Measurements from ENCODE around the gene ULK4.

ULK4 gene

DNA sequence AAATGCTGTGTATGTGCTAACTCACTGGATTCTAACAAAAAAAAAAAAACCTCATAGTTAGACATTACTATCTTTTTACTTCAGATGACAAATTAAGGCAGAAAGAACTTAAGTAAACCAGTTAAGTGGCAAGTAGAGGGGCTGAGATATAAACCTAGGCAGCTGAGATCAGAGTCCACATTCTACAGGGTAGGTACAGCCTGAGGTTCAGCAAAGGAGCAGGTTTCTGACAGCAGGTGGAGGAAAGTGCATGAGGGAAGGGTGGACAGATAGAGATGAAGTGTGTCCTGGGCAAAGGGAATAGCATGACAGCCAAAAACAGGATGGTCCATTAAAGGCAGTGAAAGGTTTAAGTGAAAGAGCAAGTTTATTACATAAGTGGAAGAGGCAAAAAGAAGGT, 329.2 kb downstream of the ULK4 start (continued):
- TF ChIP-seq, protein P1, sequence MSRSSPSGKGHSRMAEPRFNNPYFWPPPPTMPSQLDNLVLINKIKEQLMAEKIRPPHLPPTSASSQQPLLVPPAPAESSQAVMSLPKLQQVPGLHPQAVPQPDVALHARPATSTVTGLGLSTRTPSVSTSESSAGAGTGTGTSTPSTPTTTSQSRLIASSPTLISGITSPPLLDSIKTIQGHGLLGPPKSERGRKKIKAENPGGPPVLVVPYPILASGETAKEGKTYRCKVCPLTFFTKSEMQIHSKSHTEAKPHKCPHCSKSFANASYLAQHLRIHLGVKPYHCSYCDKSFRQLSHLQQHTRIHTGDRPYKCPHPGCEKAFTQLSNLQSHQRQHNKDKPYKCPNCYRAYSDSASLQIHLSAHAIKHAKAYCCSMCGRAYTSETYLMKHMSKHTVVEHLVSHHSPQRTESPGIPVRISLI (tag by site-specific recombination; IDR thresholded peaks at IDR 0.05): no peak
- TF ChIP-seq ZNF2 (tag by site-specific recombination; IDR thresholded peaks at IDR 0.05): no peak

DNA sequence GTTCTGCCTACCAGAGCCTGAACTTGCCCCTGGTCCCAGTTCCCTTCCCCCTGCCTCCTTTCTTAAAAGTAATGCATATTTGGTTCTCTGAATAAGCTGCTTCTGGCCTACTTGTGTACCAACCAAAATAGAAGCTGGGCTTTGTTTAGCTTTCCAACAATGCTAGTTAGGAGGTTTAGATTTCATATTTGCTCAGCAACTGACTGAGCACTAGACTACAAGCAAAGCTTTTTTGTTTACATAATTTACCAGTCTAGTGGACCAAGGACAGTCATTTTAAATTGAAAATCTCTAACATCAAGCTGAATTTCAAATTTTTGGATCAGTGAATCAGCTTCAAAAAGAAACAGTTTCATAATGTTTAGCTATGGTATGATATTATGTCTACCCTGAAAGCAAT, 331.2 kb downstream of the ULK4 start:
- no peak overlapping the region for H3K27ac ChIP-seq (ENCODE audit: extremely low read depth, low read depth, low read length)
- no peaks in the 10 kb centered on the region for H3K36me3 ChIP-seq (ENCODE audit: control insufficient read depth in 2 of 2, insufficient read depth in 1 of 2, low read length in 2 of 2)
- TF ChIP-seq ZNF354C (tag by site-specific recombination; IDR thresholded peaks at IDR 0.05; ENCODE audit: borderline replicate concordance, low read depth): no peak
- TF ChIP-seq ZNF426 (tag by site-specific recombination; IDR thresholded peaks at IDR 0.05): no peak
- TF ChIP-seq, protein P2, sequence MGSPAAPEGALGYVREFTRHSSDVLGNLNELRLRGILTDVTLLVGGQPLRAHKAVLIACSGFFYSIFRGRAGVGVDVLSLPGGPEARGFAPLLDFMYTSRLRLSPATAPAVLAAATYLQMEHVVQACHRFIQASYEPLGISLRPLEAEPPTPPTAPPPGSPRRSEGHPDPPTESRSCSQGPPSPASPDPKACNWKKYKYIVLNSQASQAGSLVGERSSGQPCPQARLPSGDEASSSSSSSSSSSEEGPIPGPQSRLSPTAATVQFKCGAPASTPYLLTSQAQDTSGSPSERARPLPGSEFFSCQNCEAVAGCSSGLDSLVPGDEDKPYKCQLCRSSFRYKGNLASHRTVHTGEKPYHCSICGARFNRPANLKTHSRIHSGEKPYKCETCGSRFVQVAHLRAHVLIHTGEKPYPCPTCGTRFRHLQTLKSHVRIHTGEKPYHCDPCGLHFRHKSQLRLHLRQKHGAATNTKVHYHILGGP (tag by site-specific recombination; IDR thresholded peaks at IDR 0.05): no peak
- TF ChIP-seq ZFP69B (tag by site-specific recombination; IDR thresholded peaks at IDR 0.05): no peak
- TF ChIP-seq, protein P3, sequence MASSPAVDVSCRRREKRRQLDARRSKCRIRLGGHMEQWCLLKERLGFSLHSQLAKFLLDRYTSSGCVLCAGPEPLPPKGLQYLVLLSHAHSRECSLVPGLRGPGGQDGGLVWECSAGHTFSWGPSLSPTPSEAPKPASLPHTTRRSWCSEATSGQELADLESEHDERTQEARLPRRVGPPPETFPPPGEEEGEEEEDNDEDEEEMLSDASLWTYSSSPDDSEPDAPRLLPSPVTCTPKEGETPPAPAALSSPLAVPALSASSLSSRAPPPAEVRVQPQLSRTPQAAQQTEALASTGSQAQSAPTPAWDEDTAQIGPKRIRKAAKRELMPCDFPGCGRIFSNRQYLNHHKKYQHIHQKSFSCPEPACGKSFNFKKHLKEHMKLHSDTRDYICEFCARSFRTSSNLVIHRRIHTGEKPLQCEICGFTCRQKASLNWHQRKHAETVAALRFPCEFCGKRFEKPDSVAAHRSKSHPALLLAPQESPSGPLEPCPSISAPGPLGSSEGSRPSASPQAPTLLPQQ (tag by site-specific recombination; IDR thresholded peaks at IDR 0.05): no peak
- TF ChIP-seq, protein P4, sequence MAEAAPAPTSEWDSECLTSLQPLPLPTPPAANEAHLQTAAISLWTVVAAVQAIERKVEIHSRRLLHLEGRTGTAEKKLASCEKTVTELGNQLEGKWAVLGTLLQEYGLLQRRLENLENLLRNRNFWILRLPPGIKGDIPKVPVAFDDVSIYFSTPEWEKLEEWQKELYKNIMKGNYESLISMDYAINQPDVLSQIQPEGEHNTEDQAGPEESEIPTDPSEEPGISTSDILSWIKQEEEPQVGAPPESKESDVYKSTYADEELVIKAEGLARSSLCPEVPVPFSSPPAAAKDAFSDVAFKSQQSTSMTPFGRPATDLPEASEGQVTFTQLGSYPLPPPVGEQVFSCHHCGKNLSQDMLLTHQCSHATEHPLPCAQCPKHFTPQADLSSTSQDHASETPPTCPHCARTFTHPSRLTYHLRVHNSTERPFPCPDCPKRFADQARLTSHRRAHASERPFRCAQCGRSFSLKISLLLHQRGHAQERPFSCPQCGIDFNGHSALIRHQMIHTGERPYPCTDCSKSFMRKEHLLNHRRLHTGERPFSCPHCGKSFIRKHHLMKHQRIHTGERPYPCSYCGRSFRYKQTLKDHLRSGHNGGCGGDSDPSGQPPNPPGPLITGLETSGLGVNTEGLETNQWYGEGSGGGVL (tag by site-specific recombination; IDR thresholded peaks at IDR 0.05): no peak
- TF ChIP-seq, protein P5, sequence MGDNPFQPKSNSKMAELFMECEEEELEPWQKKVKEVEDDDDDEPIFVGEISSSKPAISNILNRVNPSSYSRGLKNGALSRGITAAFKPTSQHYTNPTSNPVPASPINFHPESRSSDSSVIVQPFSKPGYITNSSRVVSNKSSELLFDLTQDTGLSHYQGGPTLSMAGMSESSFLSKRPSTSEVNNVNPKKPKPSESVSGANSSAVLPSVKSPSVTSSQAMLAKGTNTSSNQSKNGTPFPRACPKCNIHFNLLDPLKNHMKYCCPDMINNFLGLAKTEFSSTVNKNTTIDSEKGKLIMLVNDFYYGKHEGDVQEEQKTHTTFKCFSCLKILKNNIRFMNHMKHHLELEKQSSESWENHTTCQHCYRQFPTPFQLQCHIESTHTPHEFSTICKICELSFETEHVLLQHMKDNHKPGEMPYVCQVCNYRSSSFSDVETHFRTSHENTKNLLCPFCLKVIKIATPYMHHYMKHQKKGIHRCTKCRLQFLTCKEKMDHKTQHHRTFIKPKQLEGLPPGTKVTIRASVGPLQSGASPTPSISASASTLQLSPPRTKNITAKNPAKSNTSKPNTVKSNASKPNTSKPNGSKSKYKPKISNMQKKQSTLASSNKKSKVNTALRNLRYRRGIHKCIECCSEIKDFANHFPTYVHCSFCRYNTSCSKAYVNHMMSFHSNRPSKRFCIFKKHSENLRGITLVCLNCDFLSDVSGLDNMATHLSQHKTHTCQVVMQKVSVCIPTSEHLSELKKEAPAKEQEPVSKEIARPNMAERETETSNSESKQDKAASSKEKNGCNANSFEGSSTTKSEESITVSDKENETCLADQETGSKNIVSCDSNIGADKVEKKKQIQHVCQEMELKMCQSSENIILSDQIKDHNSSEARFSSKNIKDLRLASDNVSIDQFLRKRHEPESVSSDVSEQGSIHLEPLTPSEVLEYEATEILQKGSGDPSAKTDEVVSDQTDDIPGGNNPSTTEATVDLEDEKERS (tag by site-specific recombination; IDR thresholded peaks at IDR 0.05): no peak
- no peak for TF ChIP-seq ZNF560 (tag by site-specific recombination; IDR thresholded peaks at IDR 0.05; ENCODE audit: borderline replicate concordance)
- ChIA-PET CTCF (no interaction called here), POLR2A (no interaction called here)
- no peaks in the 10 kb centered on the region for H3K4me1 ChIP-seq (ENCODE audit: control insufficient read depth, insufficient read depth, low read length)
- H3K9me3 ChIP-seq (ENCODE audit: control insufficient read depth, insufficient read depth, low read depth, low read length): no peaks in the 10 kb centered on the region
- H3K4me3 ChIP-seq (ENCODE audit: low read depth, low read length): no peak overlapping the region

DNA sequence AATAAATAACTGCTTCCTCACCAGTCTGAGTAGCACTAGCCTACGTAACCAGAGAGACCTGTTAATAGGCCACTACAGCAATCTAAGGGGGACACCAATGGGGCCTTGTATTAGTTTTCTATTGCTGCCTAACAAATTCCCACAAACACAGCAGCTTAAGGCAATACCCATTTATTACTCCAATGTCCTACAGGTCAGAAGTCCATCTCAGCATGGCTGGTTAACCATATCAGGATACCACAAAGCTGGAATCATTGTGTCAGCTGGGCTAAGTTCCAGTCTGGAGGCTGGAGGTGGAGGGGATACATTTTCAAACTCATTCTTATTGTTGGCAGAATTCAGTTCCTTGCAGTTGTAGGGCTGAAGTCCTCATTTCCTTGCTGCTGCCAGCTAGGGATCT, 331.9 kb downstream of the ULK4 start:
- TF ChIP-seq, protein P6, sequence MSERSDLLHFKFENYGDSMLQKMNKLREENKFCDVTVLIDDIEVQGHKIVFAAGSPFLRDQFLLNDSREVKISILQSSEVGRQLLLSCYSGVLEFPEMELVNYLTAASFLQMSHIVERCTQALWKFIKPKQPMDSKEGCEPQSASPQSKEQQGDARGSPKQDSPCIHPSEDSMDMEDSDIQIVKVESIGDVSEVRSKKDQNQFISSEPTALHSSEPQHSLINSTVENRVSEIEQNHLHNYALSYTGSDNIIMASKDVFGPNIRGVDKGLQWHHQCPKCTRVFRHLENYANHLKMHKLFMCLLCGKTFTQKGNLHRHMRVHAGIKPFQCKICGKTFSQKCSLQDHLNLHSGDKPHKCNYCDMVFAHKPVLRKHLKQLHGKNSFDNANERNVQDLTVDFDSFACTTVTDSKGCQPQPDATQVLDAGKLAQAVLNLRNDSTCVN (tag by site-specific recombination; optimal IDR thresholded peaks at IDR 0.05): no peak
- TF ChIP-seq ZNF416 (tag by site-specific recombination; IDR thresholded peaks at IDR 0.05) (no peak), KLF8 (tag by site-specific recombination; IDR thresholded peaks at IDR 0.05) (no peak), TRIM28 (IDR thresholded peaks at IDR 0.05; ENCODE audit: borderline replicate concordance, low read length) (no peak), ZNF544 (tag by site-specific recombination; IDR thresholded peaks at IDR 0.05) (no peak), HOXC10 (CRISPR knock-in tag; IDR thresholded peaks at IDR 0.05) (no peak), ZNF169 (tag by site-specific recombination; IDR thresholded peaks at IDR 0.05) (no peak), ZSCAN23 (tag by site-specific recombination; IDR thresholded peaks at IDR 0.05) (no peak), BCL11A (tag by site-specific recombination; IDR thresholded peaks at IDR 0.05; ENCODE audit: low read depth) (no peak), YY2 (tag by site-specific recombination; IDR thresholded peaks at IDR 0.05) (no peak)
- CTCF ChIA-PET: no interaction called here
- H3K36me3 ChIP-seq (ENCODE audit: control insufficient read depth in 2 of 2, insufficient read depth in 1 of 2, low read length in 2 of 2): no peaks in the 10 kb centered on the region
- no peak overlapping the region for H3K4me3 ChIP-seq (ENCODE audit: low read depth, low read length)
- H3K4me1 ChIP-seq (ENCODE audit: control insufficient read depth, insufficient read depth, low read length): no peaks in the 10 kb centered on the region
- POLR2A ChIA-PET: no interaction called here
- H3K9me3 ChIP-seq (ENCODE audit: control insufficient read depth, insufficient read depth, low read depth, low read length): no peaks in the 10 kb centered on the region
- H3K27ac ChIP-seq (ENCODE audit: extremely low read depth, low read depth, low read length): no peak overlapping the region
